WTC11 (cell line): ENCODE data around the gene ERICH6. TPM values are rescaled to one million over a fixed set of nuclear protein-coding genes. Genes with fewer than 3 reads are reported as not detected.

Source experiments
- ATAC-seq: fragments of 200-7000 bp; cut with Tn5 transposase; 2 replicates; pipeline ENCODE4 v1.10.0; 2021; ENCODE audit warnings: mild to moderate bottlenecking, moderate library complexity
- CTCF ChIA-PET: fragments of 300-600 bp; sonication (Branson Sonifier 250); formaldehyde crosslinking; loops from one replicate; lab custom pipeline; 2021; ENCODE audit warnings: antibody characterized with exemption; lab: Charles Lee
- POLR2A ChIA-PET: fragments of 350-600 bp; sonication (Branson Sonifier 250); formaldehyde crosslinking; loops from one replicate; lab custom pipeline; 2021; ENCODE audit warnings: antibody characterized with exemption; lab: Charles Lee
- DNase-seq: peaks from one replicate; pipeline ENCODE4 v3.0.0; 2021; ENCODE audit warnings: low spot score
- H3K27ac Mint-ChIP-seq: 2 replicates; pipeline ENCODE4 v1.8.0; 2021; ENCODE audit warnings: mixed read lengths
- H3K27me3 Mint-ChIP-seq: 2 replicates; pipeline ENCODE4 v1.8.0; 2021; ENCODE audit warnings: low read depth, mild to moderate bottlenecking, moderate library complexity, mixed read lengths
- H3K36me3 Mint-ChIP-seq: 2 replicates; pipeline ENCODE4 v1.8.0; 2021; ENCODE audit warnings: mixed read lengths
- H3K4me1 Mint-ChIP-seq: 2 replicates; pipeline ENCODE4 v1.8.0; 2022; ENCODE audit warnings: mixed read lengths
- H3K4me3 Mint-ChIP-seq: 2 replicates; pipeline ENCODE4 v1.8.0; 2021; ENCODE audit warnings: mild to moderate bottlenecking, moderate library complexity, mixed read lengths
- H3K9me3 Mint-ChIP-seq: 2 replicates; pipeline ENCODE4 v1.8.0; 2021; ENCODE audit warnings: mixed read lengths
- CREB1 ChIP-seq: sonication (generic); formaldehyde crosslinking; IDR thresholded peaks from 2 replicates; pipeline ENCODE4 v1.8.0; 2023; ENCODE audit warnings: mild to moderate bottlenecking, missing genetic modification reagents
- JAZF1 ChIP-seq: fragments of 250-450 bp; sonication (Bioruptor Pico); IDR thresholded peaks from 2 replicates; pipeline ENCODE4 v1.9.0; 2021; ENCODE audit warnings: moderate library complexity, mild to moderate bottlenecking, inconsistent platforms
- JUN ChIP-seq: sonication (generic); formaldehyde crosslinking; IDR thresholded peaks from 2 replicates; pipeline ENCODE4 v1.8.0; 2023; ENCODE audit warnings: mild to moderate bottlenecking, missing genetic modification reagents
- MXD4 ChIP-seq: fragments of 250-450 bp; sonication (Bioruptor Pico); IDR thresholded peaks from 2 replicates; pipeline ENCODE4 v1.8.0; 2021; ENCODE audit warnings: mild to moderate bottlenecking, moderate library complexity, borderline replicate concordance
- NFATC4 ChIP-seq: fragments of 250-450 bp; sonication (Bioruptor Pico); IDR thresholded peaks from 2 replicates; pipeline ENCODE4 v1.9.0; 2021; ENCODE audit warnings: mild to moderate bottlenecking
- NR2C2 ChIP-seq: sonication (generic); formaldehyde crosslinking; IDR thresholded peaks from 2 replicates; pipeline ENCODE4 v1.8.0; 2022; ENCODE audit warnings: mild to moderate bottlenecking, missing genetic modification reagents
- SP1 ChIP-seq: sonication (generic); formaldehyde crosslinking; conservative IDR thresholded peaks from 2 replicates; pipeline ENCODE4 v1.8.1; 2022; ENCODE audit warnings: missing genetic modification reagents
- TCF7 ChIP-seq: sonication (generic); formaldehyde crosslinking; IDR thresholded peaks from 2 replicates; pipeline ENCODE4 v1.8.0; 2022; ENCODE audit warnings: mild to moderate bottlenecking, low read depth, missing genetic modification reagents, moderate library complexity
- TEAD4 ChIP-seq: sonication (generic); formaldehyde crosslinking; IDR thresholded peaks from 2 replicates; pipeline ENCODE4 v1.8.0; 2022; ENCODE audit warnings: mild to moderate bottlenecking, missing genetic modification reagents
- ZBTB21 ChIP-seq: sonication (generic); formaldehyde crosslinking; IDR thresholded peaks from 2 replicates; pipeline ENCODE4 v1.8.1; 2023; ENCODE audit warnings: mild to moderate bottlenecking, missing genetic modification reagents, borderline replicate concordance
- ZNF121 ChIP-seq: sonication (generic); formaldehyde crosslinking; IDR thresholded peaks from 2 replicates; pipeline ENCODE4 v1.8.0; 2023; ENCODE audit warnings: missing genetic modification reagents
- ZNF219 ChIP-seq: sonication (generic); formaldehyde crosslinking; IDR thresholded peaks from 2 replicates; pipeline ENCODE4 v1.8.0; 2023; ENCODE audit warnings: missing genetic modification reagents, mild to moderate bottlenecking, borderline replicate concordance
- ZNF532 ChIP-seq: fragments of 250-450 bp; sonication (Bioruptor Pico); IDR thresholded peaks from 2 replicates; pipeline ENCODE4 v1.9.0; 2021; ENCODE audit warnings: mild to moderate bottlenecking, borderline replicate concordance
- total RNA-seq: library from RNA; stranded (reverse); gene quantifications from 3 replicates; pipeline ENCODE4 v1.2.3, GENCODE V29; 2021
- TF ChIP-seq, protein P1 (sequence below): sonication (generic); formaldehyde crosslinking; IDR thresholded peaks from 2 replicates; pipeline ENCODE4 v1.8.1; 2023; ENCODE audit warnings: mild to moderate bottlenecking, missing genetic modification reagents
- TF ChIP-seq, protein P2 (sequence below): sonication (generic); formaldehyde crosslinking; IDR thresholded peaks from 2 replicates; pipeline ENCODE4 v1.8.1; 2023; ENCODE audit warnings: mild to moderate bottlenecking, moderate library complexity, missing genetic modification reagents
- TF ChIP-seq, protein P3 (sequence below): sonication (generic); formaldehyde crosslinking; IDR thresholded peaks from 2 replicates; pipeline ENCODE4 v1.8.1; 2023; ENCODE audit warnings: mild to moderate bottlenecking, missing genetic modification reagents, borderline replicate concordance
- TF ChIP-seq, protein P4 (sequence below): sonication (generic); formaldehyde crosslinking; conservative IDR thresholded peaks from 2 replicates; pipeline ENCODE4 v1.8.1; 2023; ENCODE audit warnings: mild to moderate bottlenecking, low read depth, missing genetic modification reagents, moderate library complexity

Gene ERICH6
- total RNA-seq, 1 experiment from 2014 or later: 0.26 TPM

DNA sequence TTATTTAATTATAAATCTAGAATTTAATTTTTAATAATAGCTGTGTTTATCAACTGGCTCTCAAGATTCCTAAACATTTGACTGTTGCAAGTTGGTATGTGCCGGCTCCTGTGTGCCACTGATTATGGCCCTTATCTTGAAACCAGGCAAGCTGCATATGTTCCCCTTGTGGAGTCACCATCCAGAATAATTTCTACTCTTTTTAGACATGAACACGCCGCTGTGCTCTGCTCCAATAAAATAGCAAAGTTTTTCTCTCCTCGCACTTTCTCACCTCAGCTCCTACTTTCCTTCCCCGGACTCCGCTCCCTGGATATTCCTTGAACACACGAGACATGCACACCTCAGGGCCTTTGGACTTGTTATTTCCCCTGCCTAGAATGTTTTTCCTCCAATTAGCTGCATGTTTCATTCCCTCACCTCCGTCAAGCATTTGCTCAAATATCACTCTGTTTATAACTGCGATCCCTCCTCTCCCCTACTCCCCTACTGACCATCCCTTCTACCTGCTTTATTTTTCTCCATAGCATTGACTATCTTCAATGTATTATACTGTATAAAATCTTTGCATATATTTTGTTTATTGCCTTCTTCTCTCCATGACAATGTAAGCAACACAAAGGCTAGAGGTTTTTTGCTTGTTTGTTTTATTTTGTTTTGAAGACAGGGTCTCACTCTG, 26.1 kb upstream of the ERICH6 start (continued):
- no peak for TF ChIP-seq ZNF532 (CRISPR knock-in tag)
- TF ChIP-seq, all 79 proteins: peak for 0

DNA sequence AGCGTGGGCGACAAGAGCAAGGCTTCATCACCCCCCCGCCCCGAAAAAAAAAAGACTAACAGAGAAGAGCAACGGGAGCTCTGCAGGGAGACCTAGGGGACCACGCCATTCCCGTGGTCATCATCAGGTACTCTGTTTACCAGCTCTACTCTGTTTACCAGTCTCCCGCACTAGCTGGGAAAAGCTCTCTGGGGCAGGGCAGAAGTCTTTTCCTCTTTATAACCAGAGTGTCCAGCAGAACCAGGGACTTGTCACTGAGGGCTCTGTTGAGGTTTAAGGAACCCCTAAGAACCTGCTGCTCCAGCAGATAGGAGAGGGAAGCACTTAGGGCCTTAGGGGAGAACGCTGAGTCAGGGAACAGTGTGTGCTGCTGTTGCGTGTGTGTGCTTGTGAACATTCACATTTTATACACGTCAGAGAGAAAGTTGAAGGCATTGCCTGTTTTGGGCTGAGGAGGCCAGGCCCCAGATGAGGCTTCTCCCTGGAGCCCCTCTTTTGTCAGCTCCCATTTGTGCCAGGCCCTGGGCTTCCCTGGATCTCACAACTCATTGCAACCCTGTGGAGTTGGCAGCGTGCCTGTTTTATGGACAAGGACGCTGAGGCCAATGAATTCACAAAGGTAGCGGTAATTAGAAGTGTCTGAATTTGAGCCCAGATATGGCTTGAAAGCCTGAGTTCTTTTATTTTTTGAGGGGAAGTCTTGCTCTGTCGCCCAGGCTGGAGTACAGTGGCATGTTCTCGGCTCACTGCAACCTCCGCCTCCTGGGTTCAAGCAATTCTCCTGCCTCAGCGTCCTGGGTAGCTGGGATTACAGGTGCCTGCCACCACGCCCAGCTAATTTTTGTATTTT, 24.2 kb upstream of the ERICH6 start:
- Mint-ChIP-seq H3K9me3 (no peaks in the 10 kb centered on the region), H3K4me3 (no peak overlapping the region), H3K36me3 (no peaks in the 10 kb centered on the region), H3K27ac (no peak overlapping the region), H3K4me1 (0 out of 2 replicates have a peak, but pooled peaks cover 3% of the 10 kb centered on the region), H3K27me3 (no peaks in the 10 kb centered on the region)
- ATAC-seq (no peak; the same call in 1 of the 2 replicates), DNase-seq (no peak)
- ChIA-PET POLR2A (no interaction called here), CTCF (interaction anchor here (1.0 kb wide), 1 partner anchor 125 kb away, joined by 3 read pairs; no protein-coding TSS in a partner anchor)
- TF ChIP-seq, protein P1, sequence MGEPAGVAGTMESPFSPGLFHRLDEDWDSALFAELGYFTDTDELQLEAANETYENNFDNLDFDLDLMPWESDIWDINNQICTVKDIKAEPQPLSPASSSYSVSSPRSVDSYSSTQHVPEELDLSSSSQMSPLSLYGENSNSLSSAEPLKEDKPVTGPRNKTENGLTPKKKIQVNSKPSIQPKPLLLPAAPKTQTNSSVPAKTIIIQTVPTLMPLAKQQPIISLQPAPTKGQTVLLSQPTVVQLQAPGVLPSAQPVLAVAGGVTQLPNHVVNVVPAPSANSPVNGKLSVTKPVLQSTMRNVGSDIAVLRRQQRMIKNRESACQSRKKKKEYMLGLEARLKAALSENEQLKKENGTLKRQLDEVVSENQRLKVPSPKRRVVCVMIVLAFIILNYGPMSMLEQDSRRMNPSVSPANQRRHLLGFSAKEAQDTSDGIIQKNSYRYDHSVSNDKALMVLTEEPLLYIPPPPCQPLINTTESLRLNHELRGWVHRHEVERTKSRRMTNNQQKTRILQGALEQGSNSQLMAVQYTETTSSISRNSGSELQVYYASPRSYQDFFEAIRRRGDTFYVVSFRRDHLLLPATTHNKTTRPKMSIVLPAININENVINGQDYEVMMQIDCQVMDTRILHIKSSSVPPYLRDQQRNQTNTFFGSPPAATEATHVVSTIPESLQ (CRISPR knock-in tag): no peak
- TF ChIP-seq MXD4 (CRISPR knock-in tag) (no peak), ZNF219 (CRISPR knock-in tag) (no peak), NR2C2 (no peak), JAZF1 (CRISPR knock-in tag) (no peak), CREB1 (CRISPR knock-in tag) (no peak), SP1 (CRISPR knock-in tag) (no peak), ZBTB21 (CRISPR knock-in tag) (no peak), NFATC4 (no peak), ZNF121 (CRISPR knock-in tag) (no peak), JUN (no peak), TCF7 (CRISPR knock-in tag) (no peak), TEAD4 (CRISPR knock-in tag) (no peak)
- TF ChIP-seq, protein P2, sequence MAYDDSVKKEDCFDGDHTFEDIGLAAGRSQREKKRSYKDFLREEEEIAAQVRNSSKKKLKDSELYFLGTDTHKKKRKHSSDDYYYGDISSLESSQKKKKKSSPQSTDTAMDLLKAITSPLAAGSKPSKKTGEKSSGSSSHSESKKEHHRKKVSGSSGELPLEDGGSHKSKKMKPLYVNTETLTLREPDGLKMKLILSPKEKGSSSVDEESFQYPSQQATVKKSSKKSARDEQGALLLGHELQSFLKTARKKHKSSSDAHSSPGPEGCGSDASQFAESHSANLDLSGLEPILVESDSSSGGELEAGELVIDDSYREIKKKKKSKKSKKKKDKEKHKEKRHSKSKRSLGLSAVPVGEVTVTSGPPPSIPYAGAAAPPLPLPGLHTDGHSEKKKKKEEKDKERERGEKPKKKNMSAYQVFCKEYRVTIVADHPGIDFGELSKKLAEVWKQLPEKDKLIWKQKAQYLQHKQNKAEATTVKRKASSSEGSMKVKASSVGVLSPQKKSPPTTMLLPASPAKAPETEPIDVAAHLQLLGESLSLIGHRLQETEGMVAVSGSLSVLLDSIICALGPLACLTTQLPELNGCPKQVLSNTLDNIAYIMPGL: no peak
- TF ChIP-seq, protein P3, sequence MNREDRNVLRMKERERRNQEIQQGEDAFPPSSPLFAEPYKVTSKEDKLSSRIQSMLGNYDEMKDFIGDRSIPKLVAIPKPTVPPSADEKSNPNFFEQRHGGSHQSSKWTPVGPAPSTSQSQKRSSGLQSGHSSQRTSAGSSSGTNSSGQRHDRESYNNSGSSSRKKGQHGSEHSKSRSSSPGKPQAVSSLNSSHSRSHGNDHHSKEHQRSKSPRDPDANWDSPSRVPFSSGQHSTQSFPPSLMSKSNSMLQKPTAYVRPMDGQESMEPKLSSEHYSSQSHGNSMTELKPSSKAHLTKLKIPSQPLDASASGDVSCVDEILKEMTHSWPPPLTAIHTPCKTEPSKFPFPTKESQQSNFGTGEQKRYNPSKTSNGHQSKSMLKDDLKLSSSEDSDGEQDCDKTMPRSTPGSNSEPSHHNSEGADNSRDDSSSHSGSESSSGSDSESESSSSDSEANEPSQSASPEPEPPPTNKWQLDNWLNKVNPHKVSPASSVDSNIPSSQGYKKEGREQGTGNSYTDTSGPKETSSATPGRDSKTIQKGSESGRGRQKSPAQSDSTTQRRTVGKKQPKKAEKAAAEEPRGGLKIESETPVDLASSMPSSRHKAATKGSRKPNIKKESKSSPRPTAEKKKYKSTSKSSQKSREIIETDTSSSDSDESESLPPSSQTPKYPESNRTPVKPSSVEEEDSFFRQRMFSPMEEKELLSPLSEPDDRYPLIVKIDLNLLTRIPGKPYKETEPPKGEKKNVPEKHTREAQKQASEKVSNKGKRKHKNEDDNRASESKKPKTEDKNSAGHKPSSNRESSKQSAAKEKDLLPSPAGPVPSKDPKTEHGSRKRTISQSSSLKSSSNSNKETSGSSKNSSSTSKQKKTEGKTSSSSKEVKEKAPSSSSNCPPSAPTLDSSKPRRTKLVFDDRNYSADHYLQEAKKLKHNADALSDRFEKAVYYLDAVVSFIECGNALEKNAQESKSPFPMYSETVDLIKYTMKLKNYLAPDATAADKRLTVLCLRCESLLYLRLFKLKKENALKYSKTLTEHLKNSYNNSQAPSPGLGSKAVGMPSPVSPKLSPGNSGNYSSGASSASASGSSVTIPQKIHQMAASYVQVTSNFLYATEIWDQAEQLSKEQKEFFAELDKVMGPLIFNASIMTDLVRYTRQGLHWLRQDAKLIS (CRISPR knock-in tag): no peak
- TF ChIP-seq, protein P4, sequence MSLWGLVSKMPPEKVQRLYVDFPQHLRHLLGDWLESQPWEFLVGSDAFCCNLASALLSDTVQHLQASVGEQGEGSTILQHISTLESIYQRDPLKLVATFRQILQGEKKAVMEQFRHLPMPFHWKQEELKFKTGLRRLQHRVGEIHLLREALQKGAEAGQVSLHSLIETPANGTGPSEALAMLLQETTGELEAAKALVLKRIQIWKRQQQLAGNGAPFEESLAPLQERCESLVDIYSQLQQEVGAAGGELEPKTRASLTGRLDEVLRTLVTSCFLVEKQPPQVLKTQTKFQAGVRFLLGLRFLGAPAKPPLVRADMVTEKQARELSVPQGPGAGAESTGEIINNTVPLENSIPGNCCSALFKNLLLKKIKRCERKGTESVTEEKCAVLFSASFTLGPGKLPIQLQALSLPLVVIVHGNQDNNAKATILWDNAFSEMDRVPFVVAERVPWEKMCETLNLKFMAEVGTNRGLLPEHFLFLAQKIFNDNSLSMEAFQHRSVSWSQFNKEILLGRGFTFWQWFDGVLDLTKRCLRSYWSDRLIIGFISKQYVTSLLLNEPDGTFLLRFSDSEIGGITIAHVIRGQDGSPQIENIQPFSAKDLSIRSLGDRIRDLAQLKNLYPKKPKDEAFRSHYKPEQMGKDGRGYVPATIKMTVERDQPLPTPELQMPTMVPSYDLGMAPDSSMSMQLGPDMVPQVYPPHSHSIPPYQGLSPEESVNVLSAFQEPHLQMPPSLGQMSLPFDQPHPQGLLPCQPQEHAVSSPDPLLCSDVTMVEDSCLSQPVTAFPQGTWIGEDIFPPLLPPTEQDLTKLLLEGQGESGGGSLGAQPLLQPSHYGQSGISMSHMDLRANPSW (CRISPR knock-in tag): no peak
